GM12875 (cell line): ENCODE data around the gene PACSIN1.

Source experiments
- H3K4me3 ChIP-seq: one replicate; pipeline ENCODE4 v1.5.1; 2011; ENCODE audit warnings: low read depth, low read length, control low read depth
- TF ChIP-seq, protein P1 (sequence below): IDR thresholded peaks from 2 replicates; pipeline ENCODE4 v1.5.1; 2011; ENCODE audit warnings: low read depth, mild to moderate bottlenecking, control low read depth, inconsistent platforms, low read length, moderate library complexity, borderline replicate concordance; ENCODE audit not compliant: insufficient read depth

Gene PACSIN1

DNA sequence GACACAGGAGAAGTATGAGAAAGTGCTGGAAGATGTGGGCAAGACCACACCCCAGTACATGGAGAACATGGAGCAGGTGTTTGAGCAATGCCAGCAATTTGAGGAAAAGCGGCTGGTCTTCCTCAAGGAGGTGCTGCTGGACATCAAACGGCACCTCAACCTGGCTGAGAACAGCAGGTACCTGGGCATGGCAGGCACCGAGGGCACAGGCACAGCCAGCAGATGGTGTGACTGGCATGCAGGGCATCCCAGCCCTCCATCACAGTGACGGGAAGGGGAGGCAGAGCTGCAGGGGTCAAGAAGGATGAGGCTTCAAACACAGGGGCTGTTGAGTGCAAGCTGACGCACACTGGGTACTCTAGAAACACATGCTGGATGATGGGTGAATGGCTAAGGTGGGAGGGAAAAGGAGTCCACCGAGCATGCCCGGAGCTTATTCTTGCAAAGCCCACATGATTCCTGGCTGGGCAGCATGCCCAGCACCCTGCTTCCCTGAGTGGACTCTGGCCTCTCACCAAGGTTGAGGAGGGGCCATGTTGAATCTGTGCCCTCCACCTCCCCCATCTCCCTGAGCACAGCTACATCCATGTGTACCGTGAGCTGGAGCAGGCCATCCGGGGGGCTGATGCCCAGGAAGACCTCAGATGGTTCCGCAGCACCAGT lies 63.9 kb downstream of the PACSIN1 start:
- TF ChIP-seq, protein P1, sequence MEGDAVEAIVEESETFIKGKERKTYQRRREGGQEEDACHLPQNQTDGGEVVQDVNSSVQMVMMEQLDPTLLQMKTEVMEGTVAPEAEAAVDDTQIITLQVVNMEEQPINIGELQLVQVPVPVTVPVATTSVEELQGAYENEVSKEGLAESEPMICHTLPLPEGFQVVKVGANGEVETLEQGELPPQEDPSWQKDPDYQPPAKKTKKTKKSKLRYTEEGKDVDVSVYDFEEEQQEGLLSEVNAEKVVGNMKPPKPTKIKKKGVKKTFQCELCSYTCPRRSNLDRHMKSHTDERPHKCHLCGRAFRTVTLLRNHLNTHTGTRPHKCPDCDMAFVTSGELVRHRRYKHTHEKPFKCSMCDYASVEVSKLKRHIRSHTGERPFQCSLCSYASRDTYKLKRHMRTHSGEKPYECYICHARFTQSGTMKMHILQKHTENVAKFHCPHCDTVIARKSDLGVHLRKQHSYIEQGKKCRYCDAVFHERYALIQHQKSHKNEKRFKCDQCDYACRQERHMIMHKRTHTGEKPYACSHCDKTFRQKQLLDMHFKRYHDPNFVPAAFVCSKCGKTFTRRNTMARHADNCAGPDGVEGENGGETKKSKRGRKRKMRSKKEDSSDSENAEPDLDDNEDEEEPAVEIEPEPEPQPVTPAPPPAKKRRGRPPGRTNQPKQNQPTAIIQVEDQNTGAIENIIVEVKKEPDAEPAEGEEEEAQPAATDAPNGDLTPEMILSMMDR: no peak

DNA sequence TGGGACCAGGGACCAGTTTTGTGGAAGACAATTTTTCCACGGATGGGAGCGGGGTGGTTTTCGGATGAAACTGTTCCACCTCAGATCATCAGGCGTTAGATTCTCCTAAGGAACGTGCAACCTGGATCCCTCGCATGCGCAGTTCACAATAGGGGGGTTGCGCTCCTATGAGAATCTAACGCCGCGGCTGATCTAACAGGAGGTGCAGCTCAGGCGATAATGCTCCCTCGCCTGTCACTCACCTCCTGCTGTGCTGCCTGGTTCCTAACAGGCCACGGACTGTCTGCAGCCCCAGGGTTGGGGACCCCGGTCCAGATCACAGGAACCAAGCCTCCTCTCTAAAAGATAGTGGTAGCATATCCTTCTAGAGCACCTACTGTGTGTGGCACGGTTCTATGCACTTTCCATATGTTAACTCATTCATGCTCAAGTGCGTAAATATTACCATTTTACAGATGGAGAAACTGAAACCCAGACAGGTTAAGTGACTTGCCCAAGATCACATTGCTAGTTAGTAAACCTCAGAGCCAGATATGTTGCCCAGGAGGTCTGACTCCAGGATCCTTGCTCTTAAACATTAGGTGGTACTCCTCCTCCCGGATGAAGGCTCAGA lies 65.0 kb downstream of the PACSIN1 start:
- TF ChIP-seq, protein P1: no peak
- H3K4me3 ChIP-seq: no peak overlapping the region

More for the DNA sequence above, 63.9 kb downstream of the PACSIN1 start:
- H3K4me3 ChIP-seq: no peak overlapping the region

- TF ChIP-seq, protein P1: no peak
- no peak overlapping the region for H3K4me3 ChIP-seq
These were observed 65.8 kb downstream of the PACSIN1 start for GRCh38 chr6:34531580-34532201.

GRCh38 chr6:34532230-34532629 lies 66.4 kb downstream of the PACSIN1 start:
- TF ChIP-seq, protein P1: no peak
- no peak overlapping the region for H3K4me3 ChIP-seq

- TF ChIP-seq, protein P1: no peak
- H3K4me3 ChIP-seq: no peak overlapping the region
These were observed 68.3 kb downstream of the PACSIN1 start for GRCh38 chr6:34534146-34534545.

GRCh38 chr6:34534656-34535055 lies 68.8 kb downstream of the PACSIN1 start:
- TF ChIP-seq, protein P1: no peak
- no peak overlapping the region for H3K4me3 ChIP-seq
